Right atrium auricular region (tissue), 2 donors: ENCODE data around the gene PDE4B. TPM values are rescaled to one million over a fixed set of nuclear protein-coding genes. Genes with fewer than 3 reads are reported as not detected.

Experiments used
- DNase-seq: peaks from one replicate; pipeline ENCODE4 v3.0.0-alpha.2; 2019; ENCODE audit warnings: low spot score
- H3K27ac ChIP-seq, 2 donors: fragments of 200-600 bp; sonication (generic); 1 replicate in 1 of 2; 2 replicates in 1 of 2; pipeline ENCODE4 v1.5.1; 2016 to 2019
- H3K27me3 ChIP-seq, 2 donors: fragments of 200-600 bp; sonication (generic); one replicate each; pipeline versions ENCODE4 v1.5.1 to v1.6.0; 2017 to 2019
- H3K36me3 ChIP-seq: fragments of 200-600 bp; sonication (generic); one replicate; pipeline ENCODE4 v1.5.1; 2016
- H3K4me1 ChIP-seq, 2 donors: fragments of 200-600 bp; sonication (generic); one replicate each; pipeline versions ENCODE4 v1.5.1 to v1.6.0; 2017 to 2019
- H3K4me3 ChIP-seq, 2 donors: fragments of 200-600 bp; sonication (generic); 1 replicate in 1 of 2; 2 replicates in 1 of 2; pipeline ENCODE4 v1.5.1; 2017 to 2019; ENCODE audit warnings: mild to moderate bottlenecking in 1 of 2, moderate library complexity in 1 of 2
- H3K9me3 ChIP-seq, 2 donors: fragments of 200-600 bp; sonication (generic); one replicate each; pipeline ENCODE4 v1.5.1; 2019
- total RNA-seq, 2 donors: library from RNA; depleted of rRNA; stranded (reverse); fragments of >200 nt; gene quantifications; one replicate each; pipeline ENCODE4 v1.1.0, GENCODE V29; 2016
- TF ChIP-seq, protein P1 (sequence below), 2 donors: fragments of 200-600 bp; sonication (generic); IDR thresholded peaks; one replicate each; pipeline ENCODE4 v1.5.1; 2019; ENCODE audit warnings: antibody characterized with exemption in 2 of 2

Gene PDE4B
- total RNA-seq, 2 donors from 2014 or later, result 16.0 to 27.7 TPM

DNA sequence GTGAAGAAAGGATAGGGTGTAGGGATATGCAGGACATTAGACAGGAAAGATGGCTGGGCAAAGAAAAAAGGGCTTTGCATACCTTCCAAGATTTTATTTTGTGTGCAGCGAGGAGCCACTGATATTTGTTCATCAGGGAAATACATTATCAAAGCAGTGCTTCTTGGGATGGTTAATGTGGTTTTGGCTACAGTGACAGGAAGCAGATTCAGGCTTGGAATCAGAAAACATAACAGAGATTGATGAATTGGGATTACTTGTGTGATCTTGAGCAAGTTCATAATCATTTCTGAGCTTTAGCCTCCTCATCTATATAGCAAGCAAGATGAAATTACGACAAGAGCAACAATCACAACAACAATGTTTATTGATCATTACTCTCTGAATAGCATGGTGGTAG, 492.1 kb downstream of the PDE4B start:
- peaks cover 0 to 19% of the 10 kb centered on the region in 2 donors for H3K4me1 ChIP-seq
- H3K27ac ChIP-seq, result no peak overlapping the region
- no peaks in the 10 kb centered on the region for H3K27me3 ChIP-seq
- TF ChIP-seq, protein P1, sequence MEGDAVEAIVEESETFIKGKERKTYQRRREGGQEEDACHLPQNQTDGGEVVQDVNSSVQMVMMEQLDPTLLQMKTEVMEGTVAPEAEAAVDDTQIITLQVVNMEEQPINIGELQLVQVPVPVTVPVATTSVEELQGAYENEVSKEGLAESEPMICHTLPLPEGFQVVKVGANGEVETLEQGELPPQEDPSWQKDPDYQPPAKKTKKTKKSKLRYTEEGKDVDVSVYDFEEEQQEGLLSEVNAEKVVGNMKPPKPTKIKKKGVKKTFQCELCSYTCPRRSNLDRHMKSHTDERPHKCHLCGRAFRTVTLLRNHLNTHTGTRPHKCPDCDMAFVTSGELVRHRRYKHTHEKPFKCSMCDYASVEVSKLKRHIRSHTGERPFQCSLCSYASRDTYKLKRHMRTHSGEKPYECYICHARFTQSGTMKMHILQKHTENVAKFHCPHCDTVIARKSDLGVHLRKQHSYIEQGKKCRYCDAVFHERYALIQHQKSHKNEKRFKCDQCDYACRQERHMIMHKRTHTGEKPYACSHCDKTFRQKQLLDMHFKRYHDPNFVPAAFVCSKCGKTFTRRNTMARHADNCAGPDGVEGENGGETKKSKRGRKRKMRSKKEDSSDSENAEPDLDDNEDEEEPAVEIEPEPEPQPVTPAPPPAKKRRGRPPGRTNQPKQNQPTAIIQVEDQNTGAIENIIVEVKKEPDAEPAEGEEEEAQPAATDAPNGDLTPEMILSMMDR (IDR thresholded peaks at IDR 0.05), result no peak
- DNase-seq, result no peak
- H3K36me3 ChIP-seq, result no peaks in the 10 kb centered on the region
- no peaks in the 10 kb centered on the region for H3K9me3 ChIP-seq
- H3K4me3 ChIP-seq, result no peak overlapping the region

GRCh38 chr1:66285618-66286270, 493.0 kb downstream of the PDE4B start:
- no peak for DNase-seq
- no peak overlapping the region for H3K27ac ChIP-seq
- no peak overlapping the region for H3K4me3 ChIP-seq
- H3K4me1 ChIP-seq, result peaks cover 0 to 19% of the 10 kb centered on the region in 2 donors
- H3K27me3 ChIP-seq, result no peaks in the 10 kb centered on the region
- no peaks in the 10 kb centered on the region for H3K9me3 ChIP-seq
- no peaks in the 10 kb centered on the region for H3K36me3 ChIP-seq
- TF ChIP-seq, protein P1 (IDR thresholded peaks at IDR 0.05), result no peak

- Histone ChIP-seq H3K27me3 (no peaks in the 10 kb centered on the region), H3K9me3 (no peaks in the 10 kb centered on the region), H3K36me3 (no peaks in the 10 kb centered on the region), H3K4me1 (peaks cover 0 to 14% of the 10 kb centered on the region in 2 donors), H3K27ac (no peak overlapping the region), H3K4me3 (no peak overlapping the region)
- DNase-seq, result no peak
- TF ChIP-seq, protein P1 (IDR thresholded peaks at IDR 0.05), result no peak
Observed at GRCh38 chr1:66286307-66286706, 493.6 kb downstream of the PDE4B start.

DNA sequence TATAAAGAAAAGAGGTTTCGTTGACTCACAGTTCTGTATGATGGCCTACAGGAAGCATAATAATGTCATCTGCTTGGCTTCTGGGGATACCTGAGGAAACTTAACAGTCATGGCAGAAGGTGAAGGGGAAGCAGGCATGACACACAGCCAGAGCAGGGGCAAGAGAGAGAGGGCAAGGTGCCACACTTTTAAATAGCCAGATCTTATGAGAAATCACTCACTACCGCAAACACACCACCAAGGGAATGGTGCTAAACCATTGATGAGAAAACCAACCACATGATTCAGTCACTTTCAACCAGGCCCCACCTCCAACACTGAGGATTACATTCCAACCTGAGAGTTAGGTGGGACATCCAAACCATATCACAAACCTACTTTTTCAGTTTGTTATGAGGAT, 495.4 kb downstream of the PDE4B start:
- DNase-seq, result no peak
- Histone ChIP-seq H3K36me3 (no peaks in the 10 kb centered on the region), H3K9me3 (no peaks in the 10 kb centered on the region), H3K27me3 (no peaks in the 10 kb centered on the region), H3K4me3 (no peak overlapping the region), H3K4me1 (no peaks in the 10 kb centered on the region), H3K27ac (no peak overlapping the region)
- TF ChIP-seq, protein P1 (IDR thresholded peaks at IDR 0.05), result no peak

DNA sequence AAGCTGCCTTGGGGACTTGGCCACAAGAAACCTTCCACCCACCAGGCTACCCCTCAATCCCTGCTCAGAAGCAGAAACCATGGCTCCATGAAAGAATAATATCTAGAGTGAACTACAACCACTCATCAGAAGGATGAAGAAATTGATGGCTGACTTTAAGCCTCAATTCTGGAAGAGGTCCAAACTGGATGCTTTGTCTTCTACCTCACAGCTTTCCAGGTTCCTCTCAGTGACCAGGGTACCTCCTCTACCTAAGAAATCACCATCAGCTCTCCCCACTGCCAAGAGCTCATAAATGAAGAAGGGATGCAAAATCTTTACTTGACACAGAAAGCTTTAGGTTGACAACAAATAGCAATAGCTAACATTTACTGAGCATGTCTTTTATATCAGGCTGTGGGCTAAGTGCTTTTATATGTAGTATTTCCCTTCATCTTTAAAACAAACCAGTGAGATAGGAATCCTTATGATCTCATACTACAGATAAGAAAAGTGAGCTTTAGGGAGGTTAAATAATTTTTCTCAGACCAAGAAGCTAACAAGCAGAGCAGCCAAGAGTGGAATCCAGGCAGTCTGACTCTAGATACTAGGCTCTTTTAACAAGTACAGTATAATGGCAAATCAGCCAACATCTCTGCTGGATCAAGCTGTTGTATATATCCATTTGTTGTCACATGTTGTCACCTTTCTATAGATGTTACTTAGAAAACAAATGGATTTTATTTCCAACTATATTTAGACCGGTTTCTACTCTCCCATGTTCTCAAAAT, 498.3 kb downstream of the PDE4B start:
- DNase-seq, result no peak
- Histone ChIP-seq H3K4me3 (no peak overlapping the region), H3K36me3 (no peaks in the 10 kb centered on the region), H3K4me1 (no peaks in the 10 kb centered on the region), H3K27me3 (no peaks in the 10 kb centered on the region), H3K27ac (no peak overlapping the region), H3K9me3 (no peaks in the 10 kb centered on the region)
- TF ChIP-seq, protein P1 (IDR thresholded peaks at IDR 0.05), result no peak
